K562 (cell line): ENCODE data around the gene KRT77. TPM values are rescaled to one million over a fixed set of nuclear protein-coding genes. Genes with fewer than 3 reads are reported as not detected.

Experiments used
- ATF7 ChIP-seq: fragments of 450-650 bp; IDR thresholded peaks from 2 replicates; pipeline ENCODE4 v1.7.1; 2014; ENCODE audit warnings: mild to moderate bottlenecking, moderate library complexity
- CREB5 ChIP-seq: fragments of 250-450 bp; sonication (Bioruptor Pico); IDR thresholded peaks from 2 replicates; pipeline ENCODE4 v1.5.0; 2020; ENCODE audit warnings: mild to moderate bottlenecking
- CTBP1 ChIP-seq: fragments of 450-650 bp; IDR thresholded peaks from 2 replicates; pipeline ENCODE4 v1.6.1; 2016; ENCODE audit warnings: borderline replicate concordance
- JUND ChIP-seq, 2 experiments: IDR thresholded peaks; 2 replicates in 1 of 2; 3 replicates in 1 of 2; pipeline ENCODE4 v1.6.1; 2011; ENCODE audit warnings: borderline replicate concordance in 2 of 2, low read depth in 2 of 2, low read length in 2 of 2, improper control_type of control experiment in 1 of 2, missing biosample characterization in 1 of 2, missing genetic modification characterization in 1 of 2, missing genetic modification reagents in 1 of 2
- MAZ ChIP-seq, 2 experiments: fragments of 450-650 bp in 1 of 2; sonication (generic) in 1 of 2; formaldehyde crosslinking; IDR thresholded peaks in 1 of 2; conservative IDR thresholded peaks in 1 of 2; 2 replicates each; pipeline versions ENCODE4 v1.4.0 to v1.5.0; 2020; ENCODE audit warnings: mild to moderate bottlenecking in 1 of 2, missing genetic modification reagents in 1 of 2
- MNT ChIP-seq, 2 experiments: fragments of 450-650 bp; conservative IDR thresholded peaks; 2 replicates each; pipeline ENCODE4 v1.6.1; 2017; ENCODE audit warnings: mild to moderate bottlenecking in 2 of 2, moderate library complexity in 2 of 2
- PKNOX1 ChIP-seq: fragments of 450-650 bp; IDR thresholded peaks from 2 replicates; pipeline ENCODE4 v1.6.1; 2016
- SMARCC2 ChIP-seq: fragments of 450-650 bp; IDR thresholded peaks from 2 replicates; pipeline ENCODE4 v1.6.1; 2017; ENCODE audit warnings: antibody characterized with exemption, moderate library complexity, mild to moderate bottlenecking, low read depth
- TCF3 ChIP-seq: sonication (generic); formaldehyde crosslinking; IDR thresholded peaks from 2 replicates; pipeline ENCODE4 v1.4.0; 2020; ENCODE audit warnings: mild to moderate bottlenecking, missing genetic modification reagents
- USF1 ChIP-seq: sonication (generic); formaldehyde crosslinking; IDR thresholded peaks from 2 replicates; pipeline ENCODE4 v1.9.0; 2022; ENCODE audit warnings: mild to moderate bottlenecking, missing genetic modification reagents
- polyA plus RNA-seq, 8 experiments: library from polyadenylated mRNA; depleted of rRNA in 4 of 8; stranded (reverse) in 5 of 8; unstranded in 3 of 8; fragments of >200 nt; fragmentation: Nextera tagmentation in 2 of 8; fragmentation: Illumina TruSeq in 1 of 8; extraction: Ambion mirVana in 2 of 8; extraction: Trizol in 1 of 8; gene quantifications; 2 replicates each; pipeline versions ENCODE4 v1.2.1 to v1.2.3, GENCODE V29; 2011 to 2014; ENCODE audit warnings: inconsistent platforms in 1 of 8, missing spikeins in 1 of 8
- total RNA-seq, 7 experiments: library from RNA; depleted of rRNA in 6 of 7; stranded (reverse); fragments of >200 nt in 6 of 7; fragmentation: Illumina TruSeq in 2 of 7; extraction: Trizol in 2 of 7; gene quantifications; 2 replicates each; pipeline versions ENCODE4 v1.2.1 to v1.2.3, GENCODE V29; 2011 to 2021; ENCODE audit warnings: low replicate concordance in 1 of 7

KRT77 gene
- total and polyA plus RNA-seq, 9 of the 15 experiments (the other 6 are each of a cell fraction or from before 2014, with no cell fraction given) = not detected

- TF ChIP-seq USF1 (CRISPR knock-in tag) = no peak
- TF ChIP-seq MAZ (CRISPR knock-in tag; conservative IDR thresholded peaks at IDR 0.05 in 1 of 2, IDR thresholded peaks at IDR 0.05 in 1 of 2) = peak in 1 of 2 experiments; percentile 17; a peak in 1 of 4 replicates
- no peak for TF ChIP-seq CREB5 (CRISPR knock-in tag)
- TF ChIP-seq TCF3 (CRISPR knock-in tag) = peak; percentile 59
- TF ChIP-seq ATF7 = peak; percentile 42; the same call in 1 of the 2 replicates
- peak; percentile 41; the same call in 1 of the 2 replicates for TF ChIP-seq JUND (IDR thresholded peaks at IDR 0.05; ENCODE audit: borderline replicate concordance, low read depth, low read length)
- TF ChIP-seq JUND (tag; IDR thresholded peaks at IDR 0.05; ENCODE audit: borderline replicate concordance, low read depth, low read length) = peak; percentile 45; the same call in 1 of the 3 replicates
- peak; percentile 45 for TF ChIP-seq PKNOX1
- 0 out of 4 replicates have a peak, but pooled peaks of 1 of the 2 experiments have one; percentile 21 for TF ChIP-seq MNT (conservative IDR thresholded peaks at IDR 0.05)
- TF ChIP-seq SMARCC2 = no peak
- peak; percentile 70; the same call in 1 of the 2 replicates for TF ChIP-seq CTBP1
Observed at GRCh38 chr12:52708010-52708409, 4.7 kb upstream of the KRT77 start (continued).
